Measurements from ENCODE around the gene ABHD15. TPM values are rescaled to one million over a fixed set of nuclear protein-coding genes. Genes with fewer than 3 reads are reported as not detected.

ABHD15 gene
- total and polyA plus RNA-seq, 2 donors (not counting 3 experiments of a cell fraction or from before 2014, with no cell fraction given) = 3.8 to 5.6 TPM

DNA sequence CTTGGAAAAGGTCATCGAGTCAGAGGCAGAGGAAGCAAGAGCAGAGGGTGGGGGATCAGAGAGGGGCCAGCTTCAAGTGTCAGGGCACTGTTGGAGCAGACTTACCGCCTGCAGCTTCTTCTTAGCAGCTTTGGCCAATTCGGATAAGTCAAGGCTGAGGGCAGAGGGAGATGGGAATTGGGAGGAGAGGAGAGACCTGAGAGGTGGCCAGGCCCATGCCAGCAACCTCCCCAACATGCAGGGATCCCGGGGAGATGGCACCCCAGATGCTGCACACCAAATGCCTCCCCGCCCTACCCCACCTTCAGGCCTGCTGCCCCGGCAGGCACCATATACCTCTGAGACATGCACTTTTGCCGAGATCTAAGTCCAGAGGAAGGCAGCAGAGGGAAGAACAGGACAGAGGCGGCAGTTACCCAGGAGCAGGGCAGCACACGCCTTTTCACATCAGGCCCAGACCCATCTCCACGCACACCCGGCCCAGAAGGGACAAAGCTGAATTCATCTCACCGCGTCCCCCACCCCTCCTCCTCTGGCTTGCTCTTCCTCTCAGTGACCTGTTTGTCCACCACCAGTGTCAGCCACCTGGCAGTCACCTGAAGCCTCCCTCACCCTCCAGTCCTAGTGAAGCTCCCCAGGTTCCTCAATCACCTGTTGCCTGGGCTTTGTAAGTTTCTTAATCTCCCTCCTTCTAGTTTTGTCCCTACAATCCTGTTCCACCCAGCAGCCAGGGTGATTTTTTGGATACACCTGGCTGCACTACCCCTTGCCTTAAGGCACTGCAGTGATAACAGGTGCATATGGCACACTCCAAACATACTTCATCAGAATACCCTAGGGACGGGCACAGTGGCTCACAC is 12.0 kb upstream of the ABHD15 start:
- DNase-seq (ENCODE audit: low read depth, low spot score) = no peak
- FAIRE-seq = no peak
- H4K20me1 ChIP-seq (replicated peaks; ENCODE audit: control insufficient read depth, extremely low read depth, insufficient read depth, low read length) = no peaks in the 10 kb centered on the region
- H3K9me1 ChIP-seq (replicated peaks; ENCODE audit: control insufficient read depth, extremely low read depth, insufficient read depth, low read length) = no peaks in the 10 kb centered on the region
- H3K9ac ChIP-seq (replicated peaks; ENCODE audit: extremely low read depth, insufficient read depth, low read length) = no peak overlapping the region
- H3K79me2 ChIP-seq (ENCODE audit: control insufficient read depth, insufficient read depth, low read length) = peaks cover 24% of the 10 kb centered on the region
- no peaks in the 10 kb centered on the region for H3K9me3 ChIP-seq (replicated peaks; ENCODE audit: control insufficient read depth, insufficient read depth, low read length)
- H2AFZ ChIP-seq (ENCODE audit: low read depth, low read length) = no peak overlapping the region
- no TSS peak for BruUV-seq (replicated peaks)
- H3K27ac ChIP-seq (ENCODE audit: insufficient read depth, low read depth, low read length) = no peak overlapping the region
- no peaks in the 10 kb centered on the region for H3K27me3 ChIP-seq (ENCODE audit: control insufficient read depth in 2 of 2, insufficient read depth in 2 of 2, low read length in 2 of 2)
- dilution Hi-C loops (cut with MboI; ENCODE audit: extremely low pct_ligation_motif_present, low sequenced_read_pairs) = no loop called here
- no peak overlapping the region for H3K4me2 ChIP-seq (ENCODE audit: insufficient read depth, low read length)
- intact Hi-C loops (cut with micrococcal nuclease) = no loop called here
- CTCF ChIA-PET = interaction anchor here (0.7 to 9.4 kb wide), 4 partner anchors 14 to 443 kb away, joined by 3 to 152 read pairs (median 58); partner anchors contain the start of gene ANKRD13B
- POLR2A ChIA-PET = no interaction called here
- peaks cover 24 to 70% of the 10 kb centered on the region in 2 experiments for H3K36me3 ChIP-seq (ENCODE audit: control insufficient read depth in 2 of 2, extremely low read depth in 1 of 2, insufficient read depth in 2 of 2, low read length in 2 of 2)
- H3K4me1 ChIP-seq (ENCODE audit: control insufficient read depth, extremely low read depth, insufficient read depth, low read length) = peaks cover 1% of the 10 kb centered on the region
- H3K4me3 ChIP-seq (replicated peaks in 1 of 3; ENCODE audit: insufficient read depth in 1 of 3, low read depth in 1 of 3, low read length in 3 of 3) = no peak overlapping the region
- TF ChIP-seq, protein P1, sequence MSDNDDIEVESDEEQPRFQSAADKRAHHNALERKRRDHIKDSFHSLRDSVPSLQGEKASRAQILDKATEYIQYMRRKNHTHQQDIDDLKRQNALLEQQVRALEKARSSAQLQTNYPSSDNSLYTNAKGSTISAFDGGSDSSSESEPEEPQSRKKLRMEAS (IDR thresholded peaks at IDR 0.05; ENCODE audit: insufficient read depth, insufficient read length) = no peak
- no peak for TF ChIP-seq JUN (IDR thresholded peaks at IDR 0.05; ENCODE audit: borderline replicate concordance, insufficient read depth, insufficient read length, low read depth)
- no peak for TF ChIP-seq FOS (IDR thresholded peaks at IDR 0.05; ENCODE audit: borderline replicate concordance, insufficient read depth, low read length)
- TF ChIP-seq, protein P2, sequence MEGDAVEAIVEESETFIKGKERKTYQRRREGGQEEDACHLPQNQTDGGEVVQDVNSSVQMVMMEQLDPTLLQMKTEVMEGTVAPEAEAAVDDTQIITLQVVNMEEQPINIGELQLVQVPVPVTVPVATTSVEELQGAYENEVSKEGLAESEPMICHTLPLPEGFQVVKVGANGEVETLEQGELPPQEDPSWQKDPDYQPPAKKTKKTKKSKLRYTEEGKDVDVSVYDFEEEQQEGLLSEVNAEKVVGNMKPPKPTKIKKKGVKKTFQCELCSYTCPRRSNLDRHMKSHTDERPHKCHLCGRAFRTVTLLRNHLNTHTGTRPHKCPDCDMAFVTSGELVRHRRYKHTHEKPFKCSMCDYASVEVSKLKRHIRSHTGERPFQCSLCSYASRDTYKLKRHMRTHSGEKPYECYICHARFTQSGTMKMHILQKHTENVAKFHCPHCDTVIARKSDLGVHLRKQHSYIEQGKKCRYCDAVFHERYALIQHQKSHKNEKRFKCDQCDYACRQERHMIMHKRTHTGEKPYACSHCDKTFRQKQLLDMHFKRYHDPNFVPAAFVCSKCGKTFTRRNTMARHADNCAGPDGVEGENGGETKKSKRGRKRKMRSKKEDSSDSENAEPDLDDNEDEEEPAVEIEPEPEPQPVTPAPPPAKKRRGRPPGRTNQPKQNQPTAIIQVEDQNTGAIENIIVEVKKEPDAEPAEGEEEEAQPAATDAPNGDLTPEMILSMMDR (IDR thresholded peaks at IDR 0.05; ENCODE audit: extremely low read depth in 1 of 2, insufficient read depth in 1 of 2, low read depth in 1 of 2, low read length in 2 of 2) = no peak
- no peak for TF ChIP-seq POLR2AphosphoS5 (IDR thresholded peaks at IDR 0.05; ENCODE audit: insufficient read depth, low read depth, low read length)
- TF ChIP-seq EZH2 (IDR thresholded peaks at IDR 0.05; ENCODE audit: borderline replicate concordance, low read depth, low read length, severe bottlenecking) = no peak
- TF ChIP-seq GATA2 (IDR thresholded peaks at IDR 0.05; ENCODE audit: insufficient read depth, insufficient read length, low read depth, low read length) = no peak
- TF ChIP-seq MYC (IDR thresholded peaks at IDR 0.05; ENCODE audit: low read depth, low read length) = no peak
- no peak for TF ChIP-seq POLR2A (IDR thresholded peaks at IDR 0.05; ENCODE audit: low read depth, low read length)

All from endothelial cell of umbilical vein (primary cell).